Measurements from ENCODE around the gene KRTAP10-3.

DNA sequence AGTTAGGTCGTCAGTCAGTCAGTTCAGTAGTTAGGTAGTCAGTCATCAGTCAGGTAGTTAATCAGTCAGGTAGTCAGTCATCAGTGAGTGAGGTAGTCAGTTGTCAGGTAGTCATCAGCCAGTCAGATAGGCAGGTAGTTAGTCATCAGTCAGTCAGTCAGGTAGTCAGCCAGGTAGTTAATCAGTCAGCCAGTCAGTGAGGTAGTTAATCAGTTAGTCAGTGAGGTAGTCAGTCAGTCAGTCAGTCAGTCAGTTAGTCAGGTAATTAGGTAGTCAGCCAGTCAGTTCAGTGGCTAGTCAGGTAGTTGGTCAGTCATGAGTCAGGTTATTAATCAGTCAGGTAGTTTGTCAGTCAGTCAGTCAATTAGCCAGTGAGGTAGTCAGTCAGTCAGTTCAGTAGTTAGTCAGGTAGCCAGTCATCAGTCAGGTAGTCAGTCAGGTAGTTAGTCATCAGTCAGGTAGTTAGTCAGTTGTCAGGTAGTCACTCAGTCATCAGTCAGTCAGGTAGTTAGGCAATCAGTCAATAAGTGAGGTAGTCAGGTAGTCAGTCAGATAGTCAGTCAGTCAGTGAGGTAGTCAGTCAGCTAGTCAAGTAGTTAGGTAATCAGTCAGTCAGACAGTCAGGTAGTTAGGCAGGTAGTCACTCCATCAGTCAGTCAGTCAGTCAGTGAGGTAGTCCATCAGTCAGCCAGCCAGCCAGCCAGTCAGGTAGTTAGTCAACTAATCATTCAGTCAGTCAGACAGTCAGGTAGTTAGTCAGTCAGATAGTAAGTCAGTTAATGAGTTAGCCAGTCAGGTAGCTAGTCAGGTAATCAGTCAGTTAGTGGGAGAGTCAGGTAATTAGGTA lies 34.8 kb downstream of the KRTAP10-3 start:
- TF ChIP-seq, protein P1, sequence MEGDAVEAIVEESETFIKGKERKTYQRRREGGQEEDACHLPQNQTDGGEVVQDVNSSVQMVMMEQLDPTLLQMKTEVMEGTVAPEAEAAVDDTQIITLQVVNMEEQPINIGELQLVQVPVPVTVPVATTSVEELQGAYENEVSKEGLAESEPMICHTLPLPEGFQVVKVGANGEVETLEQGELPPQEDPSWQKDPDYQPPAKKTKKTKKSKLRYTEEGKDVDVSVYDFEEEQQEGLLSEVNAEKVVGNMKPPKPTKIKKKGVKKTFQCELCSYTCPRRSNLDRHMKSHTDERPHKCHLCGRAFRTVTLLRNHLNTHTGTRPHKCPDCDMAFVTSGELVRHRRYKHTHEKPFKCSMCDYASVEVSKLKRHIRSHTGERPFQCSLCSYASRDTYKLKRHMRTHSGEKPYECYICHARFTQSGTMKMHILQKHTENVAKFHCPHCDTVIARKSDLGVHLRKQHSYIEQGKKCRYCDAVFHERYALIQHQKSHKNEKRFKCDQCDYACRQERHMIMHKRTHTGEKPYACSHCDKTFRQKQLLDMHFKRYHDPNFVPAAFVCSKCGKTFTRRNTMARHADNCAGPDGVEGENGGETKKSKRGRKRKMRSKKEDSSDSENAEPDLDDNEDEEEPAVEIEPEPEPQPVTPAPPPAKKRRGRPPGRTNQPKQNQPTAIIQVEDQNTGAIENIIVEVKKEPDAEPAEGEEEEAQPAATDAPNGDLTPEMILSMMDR (optimal IDR thresholded peaks at IDR 0.05 in 1 of 3, IDR thresholded peaks at IDR 0.05 in 1 of 3, conservative IDR thresholded peaks at IDR 0.05 in 1 of 3; ENCODE audit: extremely low read depth in 1 of 3, insufficient read depth in 2 of 3, low read length in 3 of 3) = no peak
- TF ChIP-seq EZH2 (IDR thresholded peaks at IDR 0.05; ENCODE audit: low read length) = no peak

All from keratinocyte (primary cell).